GM18526 (cell line): ENCODE results near the gene FANCC.
A peak's percentile ranks its signal among the peaks of the same experiment; 100 is the strongest.

Experiments used
- POLR2A ChIP-seq: IDR thresholded peaks from 3 replicates; pipeline ENCODE4 v1.6.1; 2011; ENCODE audit not compliant: insufficient read length; ENCODE audit errors: extremely low read depth

FANCC gene

GRCh38 chr9:95317119-95317892 lies at the start of gene FANCC:
Gene FANCC (minus strand): TSS chr9:95317709. CDS start chr9:95249291, 68,418 bp downstream.
- TF ChIP-seq POLR2A: peak; percentile 71

GRCh38 chr9:95366731-95367325 lies 49.3 kb upstream of the FANCC start:
- TF ChIP-seq POLR2A: no peak

DNA sequence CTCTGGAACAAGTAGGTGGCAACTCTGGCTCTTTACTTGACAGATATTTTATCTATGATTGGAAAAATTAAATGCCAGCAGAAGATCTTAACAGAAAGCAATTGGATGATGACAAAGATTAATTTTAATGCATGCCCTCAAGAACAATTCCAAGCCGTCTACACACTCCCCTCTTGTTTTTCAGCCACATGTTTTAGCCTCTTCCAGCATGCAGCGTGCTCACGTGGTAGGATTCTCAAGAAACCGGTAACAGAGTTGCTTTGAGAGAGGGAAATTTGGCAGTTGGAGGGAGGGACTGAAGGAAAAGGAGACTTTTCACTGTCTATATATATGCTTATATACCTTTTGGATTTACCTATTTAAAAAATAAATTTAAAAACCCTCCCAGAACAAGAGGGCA lies 48.3 kb upstream of the FANCC start:
- TF ChIP-seq POLR2A: no peak

DNA sequence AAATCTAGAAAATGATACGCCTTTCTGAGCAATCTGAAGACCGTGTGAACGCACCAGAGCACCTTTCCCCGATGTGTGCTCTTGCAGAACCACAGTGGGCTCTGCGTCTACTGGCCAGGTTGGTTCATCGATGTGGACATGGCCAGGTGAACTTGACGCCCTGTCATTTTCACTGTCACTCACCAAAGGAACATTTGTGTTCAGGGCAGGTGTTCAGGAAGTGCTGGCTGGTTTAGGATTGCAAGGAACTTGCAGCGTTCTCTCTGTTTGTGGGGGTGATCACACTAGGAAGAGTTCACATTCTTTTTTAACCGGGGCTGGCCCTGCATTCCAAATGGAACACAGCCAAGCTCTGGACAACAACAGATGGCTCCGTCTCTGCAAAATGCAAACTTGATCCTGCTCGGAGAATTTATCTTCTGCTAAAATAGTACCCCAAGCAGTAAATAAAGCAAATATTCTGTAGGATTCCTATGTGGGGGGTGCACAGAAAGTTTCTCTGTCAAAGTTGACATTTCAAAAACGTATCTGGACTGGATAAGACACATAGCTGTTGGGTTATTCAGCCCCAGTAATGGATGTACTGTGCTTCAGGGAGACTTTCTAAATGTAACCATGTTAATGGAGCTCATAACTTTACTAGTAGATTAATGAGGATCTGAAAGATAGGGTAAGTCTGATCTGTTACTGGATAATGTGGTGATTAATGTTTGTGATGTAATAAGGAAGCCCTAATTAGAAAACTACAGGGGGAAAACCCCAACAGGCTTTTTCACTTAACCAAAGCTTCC lies 45.7 kb upstream of the FANCC start:
- no peak for TF ChIP-seq POLR2A

- TF ChIP-seq POLR2A: no peak
Measured at GRCh38 chr9:95360866-95361265, 43.4 kb upstream of the FANCC start.

DNA sequence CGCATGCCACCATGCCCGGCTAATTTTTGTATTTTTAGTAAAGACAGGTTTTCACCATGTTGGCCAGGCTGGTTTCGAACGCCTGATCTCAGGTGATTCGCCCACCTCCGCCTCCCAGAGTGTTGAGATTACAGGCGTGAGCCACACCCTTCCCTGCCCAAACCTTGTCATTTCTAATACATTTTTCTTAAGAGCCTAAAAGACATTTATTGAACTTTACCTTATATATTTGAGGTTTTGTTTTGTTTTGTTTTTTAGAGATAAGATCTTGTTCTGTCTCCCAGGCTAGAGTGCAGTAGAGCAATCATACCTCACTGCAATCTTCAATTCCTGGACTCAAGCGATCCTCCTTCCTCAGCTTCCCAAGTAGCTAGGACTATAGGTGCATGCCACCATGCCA lies 39.8 kb upstream of the FANCC start:
- no peak for TF ChIP-seq POLR2A

DNA sequence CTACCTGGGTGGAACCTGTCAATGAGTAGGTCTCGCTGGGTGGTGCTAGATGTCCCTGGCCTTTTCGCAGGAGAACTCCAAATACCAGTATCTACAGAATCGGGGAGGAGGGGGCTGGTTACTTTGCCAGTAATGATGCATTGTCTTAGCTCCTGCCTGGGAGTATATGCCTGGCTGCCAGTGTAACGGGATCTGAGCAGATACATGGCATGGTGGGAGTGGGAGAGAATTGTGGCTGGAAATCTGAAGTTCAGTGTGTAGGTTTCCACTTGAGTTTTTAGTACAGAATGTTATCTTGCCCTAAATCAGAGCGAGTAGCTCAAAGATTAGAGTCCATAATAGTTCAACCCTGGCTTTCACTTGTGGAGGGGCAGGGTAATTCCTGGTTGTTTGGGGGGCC lies 38.0 kb upstream of the FANCC start:
- no peak for TF ChIP-seq POLR2A

- no peak for TF ChIP-seq POLR2A
Measured at GRCh38 chr9:95351051-95351450, 33.5 kb upstream of the FANCC start.

- no peak for TF ChIP-seq POLR2A
Measured at GRCh38 chr9:95350266-95350665, 32.8 kb upstream of the FANCC start.

GRCh38 chr9:95349091-95350038 lies 31.9 kb upstream of the FANCC start:
- no peak for TF ChIP-seq POLR2A

DNA sequence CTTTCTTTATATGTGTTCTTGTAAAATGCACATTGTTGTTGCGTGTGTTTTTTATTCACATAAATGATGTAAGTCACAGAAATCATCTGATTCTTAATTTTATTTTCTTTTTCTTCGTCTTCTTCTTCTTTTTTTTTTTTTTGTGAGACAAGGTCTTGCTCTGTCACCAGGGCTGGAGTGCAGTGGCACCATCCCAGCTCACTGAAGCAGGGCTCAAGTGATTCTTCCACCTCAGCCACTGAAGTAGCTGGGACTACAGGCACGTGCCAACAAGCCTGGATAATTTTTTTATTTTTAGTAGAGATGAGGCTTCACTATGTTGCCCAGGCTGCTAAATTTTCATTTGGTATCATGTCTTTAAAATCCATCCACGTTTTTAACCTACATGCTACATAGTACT lies 28.5 kb upstream of the FANCC start:
- TF ChIP-seq POLR2A: no peak

DNA sequence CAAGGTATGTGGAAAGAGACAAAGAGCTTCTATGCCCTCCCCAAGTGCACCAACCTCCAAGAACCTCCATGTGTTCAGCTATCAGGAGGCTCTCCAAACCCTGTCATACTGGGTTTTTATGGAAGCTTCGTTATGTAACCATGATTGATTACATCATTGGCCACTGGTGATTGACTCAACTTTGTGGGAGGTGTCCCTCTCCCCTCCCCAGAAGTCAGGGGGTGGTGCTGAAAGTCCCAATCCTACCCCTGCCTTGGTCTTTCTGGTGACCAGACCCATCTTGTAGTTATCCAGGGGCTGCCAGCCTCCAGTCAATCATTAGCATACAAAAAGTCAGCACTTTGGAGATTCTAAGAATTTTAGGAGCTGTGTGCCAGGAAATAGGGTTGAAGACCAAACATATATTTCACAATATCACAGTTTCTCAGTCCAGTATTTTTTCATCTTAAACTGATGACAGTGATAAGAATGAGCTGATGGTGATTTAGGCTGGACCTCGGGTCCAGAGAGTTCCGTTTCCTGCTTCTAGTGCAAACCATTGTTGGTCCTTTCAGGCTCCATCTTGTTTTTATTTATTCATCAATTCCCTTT lies 27.3 kb upstream of the FANCC start:
- TF ChIP-seq POLR2A: no peak

- no peak for TF ChIP-seq POLR2A
Measured at GRCh38 chr9:95343725-95344287, 26.3 kb upstream of the FANCC start.

GRCh38 chr9:95342571-95342970 lies 25.1 kb upstream of the FANCC start:
- no peak for TF ChIP-seq POLR2A
